Activated T-helper 2 cell treated with anti-CD3 and anti-CD28 coated beads, Interferon-gamma antibody, Interleukin-2, Interleukin-4, amounts not matched to agents 10 μg/mL and 5 μg/mL and 100 μg/mL, durations not matched to agents 14 hours and 24 hours and 36 hours (primary cell): ENCODE results near the gene TBX5. TPM values are rescaled to one million over a fixed set of nuclear protein-coding genes. Genes with fewer than 3 reads are reported as not detected.

Experiments used
- DNase-seq: peaks from one replicate; pipeline ENCODE4 v3.0.0; 2021; ENCODE audit warnings: low spot score
- H3K27ac Mint-ChIP-seq: one replicate; pipeline ENCODE4 v1.8.0; 2021; ENCODE audit warnings: mixed read lengths
- H3K27me3 Mint-ChIP-seq: one replicate; pipeline ENCODE4 v1.8.0; 2021; ENCODE audit warnings: low read depth, mixed read lengths
- H3K36me3 Mint-ChIP-seq: one replicate; pipeline ENCODE4 v1.8.0; 2021; ENCODE audit warnings: low read depth, mixed read lengths
- H3K4me1 Mint-ChIP-seq: one replicate; pipeline ENCODE4 v1.8.0; 2021; ENCODE audit warnings: low read depth, mixed read lengths
- H3K4me3 Mint-ChIP-seq: one replicate; pipeline ENCODE4 v1.8.0; 2021; ENCODE audit warnings: low read depth, mild to moderate bottlenecking, moderate library complexity, mixed read lengths
- H3K9me3 Mint-ChIP-seq: one replicate; pipeline ENCODE4 v1.8.0; 2021; ENCODE audit warnings: mixed read lengths
- intact Hi-C: fragments of 100-400 bp; cut with micrococcal nuclease; formaldehyde crosslinking; loops from one replicate; pipeline ENCODE4 v1.15.1; 2023
- total RNA-seq: library from RNA; stranded (reverse); gene quantifications from 2 replicates; pipeline ENCODE4 v1.2.3, GENCODE V29; 2022

TBX5 gene
- total RNA-seq, 1 donor from 2014 or later, result not detected

DNA sequence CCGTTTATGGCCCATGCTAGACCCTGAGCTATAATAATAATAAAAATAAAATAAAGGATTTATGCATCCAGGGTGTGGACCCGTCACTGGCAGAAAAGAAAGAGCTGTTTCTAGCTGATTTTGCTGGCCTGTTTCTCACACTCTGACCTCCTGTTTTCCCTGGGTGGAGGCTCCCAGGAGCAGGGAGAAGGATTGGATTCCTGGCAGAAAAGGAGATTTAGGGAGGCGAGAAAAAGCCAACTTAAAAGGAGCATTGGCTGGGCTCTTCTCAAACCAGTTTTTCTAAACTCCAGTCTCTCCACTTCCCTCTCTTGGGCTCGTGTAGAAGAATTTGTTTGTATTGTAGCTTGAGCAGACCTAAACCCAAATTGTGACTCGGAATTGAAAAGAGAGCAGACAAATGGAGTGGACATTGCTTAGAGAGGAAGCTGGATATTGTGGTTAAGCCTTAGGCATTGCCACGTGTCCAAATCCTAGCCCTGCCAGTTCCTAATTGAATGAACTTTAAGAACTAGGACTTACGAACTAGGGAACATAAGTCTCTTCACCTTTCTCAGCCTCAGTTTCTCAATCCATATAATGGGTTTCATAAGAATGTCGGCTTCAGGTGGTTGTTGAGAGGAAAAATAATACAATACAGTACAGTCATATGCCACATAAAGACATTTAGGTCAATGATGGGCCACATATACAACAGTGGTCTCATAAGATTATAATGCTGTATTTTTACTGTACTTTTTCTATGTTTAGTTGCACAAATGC is 14.4 kb upstream of the TBX5 start:
- no peak overlapping the region for H3K27ac Mint-ChIP-seq
- no peak for DNase-seq
- no peaks in the 10 kb centered on the region for H3K9me3 Mint-ChIP-seq
- H3K27me3 Mint-ChIP-seq, result peaks cover 10% of the 10 kb centered on the region
- no peaks in the 10 kb centered on the region for H3K4me1 Mint-ChIP-seq
- no peak overlapping the region for H3K4me3 Mint-ChIP-seq
- intact Hi-C loops, result no loop called here
- H3K36me3 Mint-ChIP-seq, result no peaks in the 10 kb centered on the region

DNA sequence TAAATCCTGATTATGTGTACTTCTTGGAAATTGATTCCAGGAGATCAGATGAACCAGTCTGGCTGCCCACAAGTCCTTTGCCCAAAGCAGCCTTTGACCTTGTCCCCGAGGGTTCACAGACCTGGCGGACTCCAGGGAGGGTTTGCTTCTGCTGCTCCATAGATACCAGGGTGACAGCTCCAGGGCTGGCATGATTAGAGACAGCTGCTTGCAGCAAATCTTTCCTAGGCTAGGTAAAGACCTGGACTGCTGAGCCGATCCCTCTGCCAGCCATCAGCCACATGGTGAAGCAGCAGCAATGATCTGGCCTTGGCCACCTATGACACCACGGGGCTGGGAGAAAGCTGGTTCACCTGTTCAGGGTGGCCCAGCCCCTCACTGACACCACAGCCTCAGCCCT is 10.1 kb upstream of the TBX5 start:
- Mint-ChIP-seq H3K27ac (no peak overlapping the region), H3K4me1 (no peaks in the 10 kb centered on the region), H3K27me3 (peaks cover 47% of the 10 kb centered on the region), H3K9me3 (no peaks in the 10 kb centered on the region), H3K4me3 (no peak overlapping the region), H3K36me3 (no peaks in the 10 kb centered on the region)
- DNase-seq, result no peak
- intact Hi-C loops, result no loop called here

DNA sequence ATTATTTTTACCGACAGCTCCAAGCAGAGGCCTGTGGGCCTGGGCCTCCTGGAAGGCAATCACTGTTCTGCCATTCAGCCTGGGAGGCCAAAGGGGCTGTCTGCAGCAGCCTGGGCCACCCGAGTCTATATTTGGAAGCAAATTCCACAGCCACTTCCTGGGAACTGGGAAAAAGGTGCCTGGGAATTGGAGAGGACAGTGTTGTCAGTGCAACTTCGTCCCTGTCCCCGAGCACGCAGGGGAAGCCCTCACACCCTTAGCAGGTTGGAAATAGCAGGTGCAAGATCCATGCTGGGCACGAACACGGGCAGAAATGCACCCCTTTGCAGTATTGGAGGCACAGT is 9.6 kb upstream of the TBX5 start:
- H3K27ac Mint-ChIP-seq, result no peak overlapping the region
- H3K9me3 Mint-ChIP-seq, result no peaks in the 10 kb centered on the region
- H3K27me3 Mint-ChIP-seq, result peaks cover 52% of the 10 kb centered on the region
- H3K36me3 Mint-ChIP-seq, result no peaks in the 10 kb centered on the region
- no peaks in the 10 kb centered on the region for H3K4me1 Mint-ChIP-seq
- H3K4me3 Mint-ChIP-seq, result no peak overlapping the region
- no peak for DNase-seq
- intact Hi-C loops, result no loop called here

DNA sequence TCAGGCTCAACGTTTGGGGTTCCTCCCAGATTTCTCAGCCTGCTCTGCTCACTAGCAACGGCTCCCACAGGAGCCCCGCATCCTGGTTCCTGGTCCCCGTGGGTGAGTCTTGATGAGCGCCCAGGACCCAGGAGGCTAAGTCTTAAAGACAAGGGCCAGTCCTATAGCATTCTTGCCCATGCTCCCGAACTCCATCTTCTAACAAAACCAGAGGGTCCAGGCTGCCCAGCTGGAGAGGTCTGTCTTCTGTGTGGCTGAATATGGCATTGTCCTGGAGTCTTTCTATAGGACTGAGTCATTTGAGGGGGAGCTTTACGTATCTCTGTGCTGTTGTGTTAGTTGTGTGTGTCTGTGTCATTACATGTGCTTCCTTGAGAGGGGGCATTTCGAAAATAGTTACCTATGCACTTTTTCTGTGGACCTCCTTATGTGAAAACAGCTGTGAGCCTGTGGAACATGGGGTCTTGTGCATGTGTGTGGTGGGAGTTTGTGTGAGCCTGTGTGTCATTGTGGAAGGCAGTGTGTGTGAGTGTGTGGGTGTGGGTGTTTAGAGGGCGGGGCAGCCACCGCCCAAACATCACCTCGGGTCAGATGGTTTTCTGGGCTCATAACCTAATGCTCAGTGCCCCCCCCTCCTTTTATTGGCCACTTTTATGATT is 9.1 kb upstream of the TBX5 start:
- intact Hi-C loops, result no loop called here
- H3K36me3 Mint-ChIP-seq, result no peaks in the 10 kb centered on the region
- H3K4me3 Mint-ChIP-seq, result no peak overlapping the region
- H3K27ac Mint-ChIP-seq, result no peak overlapping the region
- no peak for DNase-seq
- H3K9me3 Mint-ChIP-seq, result no peaks in the 10 kb centered on the region
- H3K27me3 Mint-ChIP-seq, result peaks cover 56% of the 10 kb centered on the region
- H3K4me1 Mint-ChIP-seq, result no peaks in the 10 kb centered on the region

DNA sequence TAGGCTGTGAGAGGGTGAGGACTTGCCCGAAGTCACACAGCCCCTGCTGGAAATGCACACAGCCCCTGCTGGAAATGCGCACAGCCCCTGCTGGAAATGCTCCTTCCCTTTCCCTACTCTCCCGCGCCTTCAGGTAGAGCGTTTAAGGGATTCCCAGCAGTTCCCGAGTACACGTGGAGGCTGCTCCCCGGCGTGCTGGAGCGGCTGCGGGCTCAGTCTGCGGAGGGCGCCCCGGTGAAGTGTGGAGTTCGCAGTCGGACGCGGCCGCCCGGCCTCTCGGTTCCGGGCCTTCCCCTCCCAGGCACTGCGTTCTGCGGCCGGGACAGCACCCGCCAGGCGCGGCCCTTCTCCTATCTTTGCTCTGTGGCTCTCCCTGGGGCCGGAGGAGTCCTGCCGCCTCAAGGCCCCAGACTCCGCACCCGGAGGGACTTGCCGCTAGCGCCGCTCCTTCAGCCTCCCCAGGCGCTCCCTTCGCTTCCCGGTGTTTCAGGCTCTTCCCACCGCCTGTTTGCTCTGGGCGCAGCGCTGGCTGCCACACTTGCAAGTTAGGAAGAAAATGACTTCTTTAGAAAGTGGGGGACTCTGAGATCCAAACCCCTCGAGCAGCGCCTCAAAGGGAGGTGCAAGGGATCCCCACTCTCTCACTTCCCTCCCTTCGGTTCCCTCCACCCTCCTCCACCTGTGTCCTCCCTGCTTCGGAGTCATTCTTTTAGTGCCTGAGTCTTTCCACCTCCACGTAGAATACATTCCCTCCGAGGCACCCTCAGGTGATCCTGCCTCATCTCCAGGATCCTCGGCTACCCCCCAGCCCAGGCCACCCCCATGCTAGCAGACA is 8.3 kb upstream of the TBX5 start:
- Mint-ChIP-seq H3K36me3 (no peaks in the 10 kb centered on the region), H3K4me1 (no peaks in the 10 kb centered on the region), H3K27me3 (peaks cover 64% of the 10 kb centered on the region), H3K4me3 (no peak overlapping the region), H3K27ac (no peak overlapping the region), H3K9me3 (no peaks in the 10 kb centered on the region)
- intact Hi-C loops, result no loop called here
- no peak for DNase-seq

DNA sequence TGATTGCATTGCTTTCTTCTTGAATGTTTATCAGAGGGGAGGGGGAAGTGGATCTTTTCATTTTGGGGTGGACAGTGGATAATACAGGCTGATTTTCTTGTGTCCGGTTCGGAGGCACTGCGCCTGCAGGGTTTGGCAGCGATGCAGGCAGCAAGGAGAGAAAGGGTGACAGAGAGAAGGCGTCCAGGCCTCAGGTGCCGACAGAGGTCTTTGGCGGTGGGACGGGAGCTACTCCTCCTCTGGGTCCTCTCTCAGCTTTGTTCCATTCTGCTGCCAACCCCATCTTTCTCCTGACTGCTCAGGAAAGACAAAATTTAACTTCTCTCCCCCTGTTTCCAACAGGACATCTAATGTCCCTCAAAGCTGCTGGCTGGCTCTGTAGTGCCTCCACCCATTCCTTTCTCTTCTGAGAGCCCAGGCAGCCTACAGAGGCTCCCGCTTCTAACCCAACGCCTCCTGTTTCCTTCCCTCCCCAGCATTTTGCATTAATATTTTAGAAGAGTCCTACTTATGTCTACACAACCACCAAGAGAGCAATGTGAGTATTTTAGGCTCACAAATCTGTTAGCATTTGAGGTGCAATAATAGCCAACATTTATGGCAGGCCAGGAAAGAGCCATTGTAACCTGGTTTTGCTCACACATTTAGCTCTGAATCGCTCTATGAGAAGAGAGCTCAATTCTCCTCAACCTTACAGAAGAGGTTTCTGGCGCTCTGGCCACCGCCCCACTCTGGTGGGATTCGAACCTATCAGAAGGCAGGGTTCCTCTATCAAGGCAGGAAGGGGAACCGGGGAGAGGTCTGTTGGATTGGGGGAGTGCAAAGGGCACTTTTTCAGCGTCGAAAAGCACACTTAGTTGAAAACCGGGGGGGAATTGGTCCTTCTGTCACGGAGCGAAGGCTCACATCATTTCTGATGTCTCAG is 7.1 kb upstream of the TBX5 start:
- Mint-ChIP-seq H3K36me3 (no peaks in the 10 kb centered on the region), H3K27me3 (peaks cover 73% of the 10 kb centered on the region), H3K4me1 (no peaks in the 10 kb centered on the region), H3K27ac (no peak overlapping the region), H3K4me3 (no peak overlapping the region), H3K9me3 (no peaks in the 10 kb centered on the region)
- DNase-seq, result no peak
- intact Hi-C loops, result no loop called here

DNA sequence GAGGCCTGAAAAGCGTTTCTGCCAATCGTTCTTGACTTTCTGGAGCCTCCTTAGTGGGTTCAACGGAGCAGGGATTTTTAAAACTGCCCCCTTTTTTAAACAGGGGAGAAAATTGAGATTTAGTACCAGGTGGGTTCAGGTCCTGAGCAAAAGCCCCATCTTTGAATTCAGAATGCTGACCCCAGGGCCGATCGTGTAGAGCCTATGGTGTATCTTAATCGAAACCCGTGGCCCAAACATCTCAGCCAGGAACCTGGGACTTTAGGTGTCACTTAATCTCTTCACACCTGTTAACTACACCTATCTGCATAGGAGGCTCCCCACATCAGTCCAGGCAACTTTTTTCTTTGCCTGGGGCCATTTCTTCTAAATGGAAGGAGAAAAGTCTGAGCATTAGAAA is 6.4 kb upstream of the TBX5 start:
- DNase-seq, result no peak
- peaks cover 80% of the 10 kb centered on the region for H3K27me3 Mint-ChIP-seq
- no peak overlapping the region for H3K4me3 Mint-ChIP-seq
- H3K27ac Mint-ChIP-seq, result no peak overlapping the region
- no peaks in the 10 kb centered on the region for H3K4me1 Mint-ChIP-seq
- intact Hi-C loops, result no loop called here
- no peaks in the 10 kb centered on the region for H3K36me3 Mint-ChIP-seq
- H3K9me3 Mint-ChIP-seq, result no peaks in the 10 kb centered on the region

DNA sequence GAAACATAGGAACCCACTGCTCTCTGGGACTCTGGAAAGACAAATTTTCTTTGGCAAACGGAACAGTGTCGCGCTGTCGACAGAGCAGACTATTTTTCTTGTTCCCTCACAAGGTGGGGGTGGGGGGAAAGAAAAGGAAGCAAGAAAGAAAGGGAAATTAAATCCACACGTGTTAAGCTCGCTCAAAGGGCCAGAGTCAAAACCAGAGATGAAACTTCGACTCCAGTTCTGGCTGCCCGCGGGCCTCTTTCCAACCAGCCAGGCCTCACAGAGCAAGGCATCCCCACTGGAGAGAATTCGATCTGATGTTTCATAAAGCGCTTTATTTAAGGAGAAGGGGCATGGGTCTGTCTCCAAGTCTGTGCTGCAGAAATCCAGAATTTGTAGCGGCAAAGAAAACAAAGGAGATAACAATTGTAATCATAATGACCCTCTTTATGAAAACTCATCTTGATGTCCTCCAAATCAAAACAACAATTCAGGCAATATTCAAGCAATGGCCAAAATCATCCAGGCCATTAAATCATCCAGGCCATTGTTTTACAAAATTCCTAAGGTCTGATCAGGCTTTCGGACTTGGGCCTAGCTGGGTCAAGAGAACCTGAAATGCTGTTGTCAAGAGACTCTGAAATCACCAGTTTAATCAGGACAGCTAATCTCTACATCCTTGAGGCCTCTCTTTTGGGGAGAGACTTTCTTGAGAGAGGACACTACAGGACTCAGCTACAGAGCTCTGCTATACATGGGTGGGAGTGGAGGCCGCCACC is 5.3 kb upstream of the TBX5 start:
- intact Hi-C loops, result no loop called here
- Mint-ChIP-seq H3K36me3 (no peaks in the 10 kb centered on the region), H3K4me1 (no peaks in the 10 kb centered on the region), H3K27ac (no peak overlapping the region), H3K4me3 (no peak overlapping the region), H3K9me3 (no peaks in the 10 kb centered on the region), H3K27me3 (peaks cover 82% of the 10 kb centered on the region)
- no peak for DNase-seq

DNA sequence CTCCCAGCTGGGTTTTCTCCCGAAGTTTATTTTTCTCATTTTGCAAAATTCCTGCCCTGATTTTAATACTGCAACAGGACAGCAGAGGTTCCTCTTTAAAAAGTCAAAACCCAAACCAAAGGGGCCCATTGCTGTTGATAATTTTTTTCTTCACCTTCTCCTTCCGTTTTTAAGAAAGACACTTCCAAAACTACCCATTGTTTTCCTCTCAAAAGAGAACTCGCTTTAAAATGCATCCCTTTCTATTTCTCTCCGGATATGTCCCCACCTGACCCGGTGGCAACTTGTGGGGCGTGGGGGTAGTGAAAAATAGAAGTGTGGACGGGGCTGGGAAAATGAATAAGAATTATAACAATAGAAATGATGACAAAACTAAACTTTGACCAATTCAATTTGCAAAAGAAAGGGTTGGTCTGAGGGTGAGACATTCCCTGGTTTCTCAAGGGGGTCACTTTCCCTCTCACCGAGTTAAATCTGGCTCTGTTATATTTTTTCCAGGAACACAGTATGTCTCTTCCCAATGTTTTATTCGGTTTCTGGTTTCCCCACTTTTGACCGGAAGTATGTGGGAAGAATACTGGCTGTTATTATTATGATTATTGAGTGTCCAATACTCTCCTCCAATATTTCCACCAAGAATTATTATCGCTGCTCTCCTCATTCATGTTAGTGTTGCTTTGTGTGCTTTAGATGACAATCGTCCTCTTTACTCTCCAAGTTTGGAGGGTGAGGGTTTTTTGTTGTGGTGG is 4.1 kb upstream of the TBX5 start:
- intact Hi-C loops, result loop anchor here (10.0 kb wide), 1 partner anchor 75 kb away; no protein-coding TSS in a partner anchor
- Mint-ChIP-seq H3K27me3 (peaks cover 90% of the 10 kb centered on the region), H3K4me1 (no peaks in the 10 kb centered on the region), H3K9me3 (no peaks in the 10 kb centered on the region), H3K4me3 (no peak overlapping the region), H3K27ac (no peak overlapping the region), H3K36me3 (no peaks in the 10 kb centered on the region)
- no peak for DNase-seq

DNA sequence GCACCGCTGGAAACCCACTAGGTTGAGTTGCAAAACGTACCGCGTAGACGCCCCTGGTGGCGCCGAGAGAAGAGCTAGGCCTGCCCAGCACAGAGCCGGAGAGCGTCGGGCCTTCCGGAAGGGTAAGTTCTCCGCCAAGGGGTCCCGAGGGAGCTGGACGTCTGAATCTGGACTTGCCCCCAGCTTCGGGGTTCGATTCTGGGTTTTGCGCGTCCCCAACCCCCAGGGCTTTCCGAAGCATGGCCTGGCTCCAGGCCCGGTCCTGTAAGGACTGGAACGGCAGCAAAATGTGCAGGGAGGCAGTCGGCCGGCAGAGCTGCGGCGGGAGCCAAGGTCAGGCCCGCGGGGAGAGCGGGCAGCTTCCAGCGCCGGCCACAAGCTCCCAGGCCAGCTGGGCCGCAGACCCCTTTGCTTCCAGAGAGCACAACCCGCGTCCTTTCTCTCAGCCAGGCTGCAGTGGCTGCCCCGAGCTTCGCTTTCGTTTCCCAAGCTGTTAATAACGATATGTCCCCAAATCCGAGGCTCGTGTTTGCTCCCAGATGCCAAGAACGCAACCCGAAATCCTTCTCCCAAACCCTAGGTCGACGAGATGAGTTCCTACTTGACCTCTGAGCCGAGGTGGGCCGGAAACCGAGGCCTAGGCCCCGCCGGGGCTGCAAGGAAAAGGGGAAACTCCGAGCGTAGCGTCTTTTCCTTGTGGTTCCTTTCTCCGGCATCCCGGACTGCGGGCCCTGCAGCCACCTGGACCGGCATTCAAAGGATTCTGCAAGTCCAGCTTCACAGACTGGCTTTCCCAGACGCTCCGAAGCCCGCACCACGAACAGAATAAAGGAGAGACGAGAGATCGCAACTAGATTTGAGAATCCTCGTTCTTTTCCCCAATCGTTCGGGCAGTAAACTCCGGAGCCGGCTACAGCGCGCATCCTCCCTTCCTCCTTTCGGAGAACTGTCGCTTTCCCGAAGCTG is 3.2 kb upstream of the TBX5 start:
- intact Hi-C loops, result loop anchor here (1.0 to 10.0 kb wide), 2 partner anchors 35 to 76 kb away; no protein-coding TSS in a partner anchor
- no peaks in the 10 kb centered on the region for H3K36me3 Mint-ChIP-seq
- H3K4me3 Mint-ChIP-seq, result no peak overlapping the region
- H3K27me3 Mint-ChIP-seq, result peaks cover 91% of the 10 kb centered on the region
- H3K4me1 Mint-ChIP-seq, result no peaks in the 10 kb centered on the region
- H3K27ac Mint-ChIP-seq, result peak overlapping the region; percentile 28
- H3K9me3 Mint-ChIP-seq, result no peaks in the 10 kb centered on the region
- DNase-seq, result no peak
